PC-9 (cell line): ENCODE measurements around the gene CAPN10.

Experiments used
- CTCF ChIP-seq: fragments of 200-600 bp; sonication (generic); conservative IDR thresholded peaks from 2 replicates; pipeline ENCODE4 v1.6.1; 2017; ENCODE audit warnings: mixed run types, antibody characterized with exemption, mild to moderate bottlenecking, moderate library complexity
- EZH2 ChIP-seq: fragments of 200-600 bp; sonication (generic); IDR thresholded peaks from 2 replicates; pipeline ENCODE4 v1.8.0; 2017; ENCODE audit warnings: antibody characterized with exemption, low read depth

DNA sequence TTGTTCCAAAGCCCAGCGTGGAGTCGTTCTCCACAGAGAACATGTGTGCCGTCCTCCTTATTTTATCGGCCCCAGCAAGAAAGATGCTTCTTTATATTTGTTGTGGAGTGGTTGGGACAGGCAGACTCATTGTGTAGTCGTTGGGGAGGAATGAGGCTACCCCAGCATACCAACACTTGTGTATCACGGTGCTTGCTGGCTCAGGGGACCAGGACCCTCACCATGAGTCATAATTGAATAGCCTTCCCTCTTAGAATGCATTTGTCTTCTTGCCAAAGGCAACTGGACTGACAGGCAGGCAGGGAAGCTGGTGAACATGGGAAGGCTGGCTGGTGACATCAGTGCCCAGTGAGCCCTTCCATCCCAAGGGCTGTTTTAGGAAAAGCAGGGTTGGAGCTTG lies 4.7 kb downstream of the CAPN10 start:
- TF ChIP-seq CTCF, result no peak
- TF ChIP-seq EZH2, result no peak
